HEK293 (cell line): ENCODE results near the gene LAG3.

ENCODE experiments used
- CTCF ChIA-PET: fragments of 350-600 bp; formaldehyde crosslinking; extraction: SDS; loops from one replicate; lab custom pipeline; 2021; ENCODE audit warnings: antibody characterized with exemption; lab: Yijun Ruan, JAX
- POLR2A ChIA-PET: fragments of 300-600 bp; formaldehyde crosslinking; extraction: SDS; loops from one replicate; lab custom pipeline; 2020; ENCODE audit warnings: antibody characterized with exemption, inconsistent platforms; lab: Yijun Ruan, JAX
- H3K27ac ChIP-seq: fragments of 200-500 bp; sonication (Bioruptor generic); 2 replicates; pipeline ENCODE4 v1.5.1; 2014; ENCODE audit warnings: low read depth, low read length, control low read depth, inconsistent platforms; ENCODE audit errors: extremely low read depth
- H3K36me3 ChIP-seq, 2 experiments: fragments of 200-500 bp in 1 of 2; sonication (Bioruptor generic) in 1 of 2; 1 replicate in 1 of 2; 2 replicates in 1 of 2; pipeline ENCODE4 v1.5.1; 2014 to 2017; ENCODE audit warnings: inconsistent platforms in 2 of 2, low read length in 2 of 2; ENCODE audit not compliant: control insufficient read depth in 2 of 2, insufficient read depth in 1 of 2
- H3K4me1 ChIP-seq: fragments of 200-500 bp; sonication (Bioruptor generic); 2 replicates; pipeline ENCODE4 v1.5.1; 2014; ENCODE audit warnings: mild to moderate bottlenecking, low read length, inconsistent platforms; ENCODE audit not compliant: control insufficient read depth, insufficient read depth
- H3K4me3 ChIP-seq: 2 replicates; pipeline ENCODE4 v1.5.1; 2011; ENCODE audit warnings: low read depth, mild to moderate bottlenecking, control low read depth, low read length, moderate library complexity
- H3K9me3 ChIP-seq: fragments of 200-500 bp; sonication (Bioruptor generic); 2 replicates; pipeline ENCODE4 v1.5.1; 2014; ENCODE audit warnings: low read depth, low read length, inconsistent platforms; ENCODE audit not compliant: control insufficient read depth, insufficient read depth
- GLIS2 ChIP-seq: fragments of 450-650 bp; formaldehyde crosslinking; IDR thresholded peaks from 2 replicates; pipeline ENCODE4 v1.5.1; 2016; ENCODE audit warnings: missing biosample characterization, missing genetic modification characterization
- KLF8 ChIP-seq: fragments of 450-650 bp; formaldehyde crosslinking; IDR thresholded peaks from 2 replicates; pipeline ENCODE4 v1.5.1; 2016; ENCODE audit warnings: missing biosample characterization, missing genetic modification characterization
- REPIN1 ChIP-seq: fragments of 450-650 bp; formaldehyde crosslinking; IDR thresholded peaks from 2 replicates; pipeline ENCODE4 v1.5.1; 2017; ENCODE audit warnings: missing biosample characterization, missing genetic modification characterization, low read depth
- WT1 ChIP-seq: fragments of 450-650 bp; formaldehyde crosslinking; IDR thresholded peaks from 2 replicates; pipeline ENCODE4 v1.5.1; 2016; ENCODE audit warnings: missing biosample characterization, missing genetic modification characterization
- ZBTB21 ChIP-seq: fragments of 450-650 bp; formaldehyde crosslinking; IDR thresholded peaks from 2 replicates; pipeline ENCODE4 v1.5.1; 2017; ENCODE audit warnings: missing biosample characterization, missing genetic modification characterization
- ZBTB48 ChIP-seq: fragments of 450-650 bp; formaldehyde crosslinking; IDR thresholded peaks from 2 replicates; pipeline ENCODE4 v1.5.1; 2016; ENCODE audit warnings: missing biosample characterization, missing genetic modification characterization
- ZBTB8A ChIP-seq: fragments of 450-650 bp; formaldehyde crosslinking; IDR thresholded peaks from 2 replicates; pipeline ENCODE4 v1.5.1; 2016; ENCODE audit warnings: missing biosample characterization, missing genetic modification characterization
- ZNF514 ChIP-seq: fragments of 450-650 bp; formaldehyde crosslinking; IDR thresholded peaks from 2 replicates; pipeline ENCODE4 v1.5.1; 2016; ENCODE audit warnings: missing biosample characterization, missing genetic modification characterization
- ZNF600 ChIP-seq: fragments of 450-650 bp; formaldehyde crosslinking; IDR thresholded peaks from 2 replicates; pipeline ENCODE4 v1.5.1; 2016; ENCODE audit warnings: missing biosample characterization, missing genetic modification characterization
- ZNF621 ChIP-seq: fragments of 450-650 bp; formaldehyde crosslinking; IDR thresholded peaks from 2 replicates; pipeline ENCODE4 v1.5.1; 2017; ENCODE audit warnings: missing biosample characterization, missing genetic modification characterization
- ZNF658 ChIP-seq: fragments of 450-650 bp; formaldehyde crosslinking; IDR thresholded peaks from 2 replicates; pipeline ENCODE4; 2016; ENCODE audit warnings: missing biosample characterization, missing genetic modification characterization
- ZNF791 ChIP-seq: fragments of 450-650 bp; formaldehyde crosslinking; IDR thresholded peaks from 2 replicates; pipeline ENCODE4 v1.5.1; 2016; ENCODE audit warnings: missing biosample characterization, missing genetic modification characterization
- ZSCAN30 ChIP-seq: fragments of 450-650 bp; IDR thresholded peaks from 2 replicates; pipeline ENCODE4 v1.5.1; 2018; ENCODE audit warnings: missing biosample characterization, mild to moderate bottlenecking, missing genetic modification characterization, moderate library complexity
- TF ChIP-seq, protein P1 (sequence below): fragments of 450-650 bp; formaldehyde crosslinking; IDR thresholded peaks from 2 replicates; pipeline ENCODE4 v1.5.1; 2017; ENCODE audit warnings: missing biosample characterization, missing genetic modification characterization
- TF ChIP-seq, protein P2 (sequence below): fragments of 450-650 bp; formaldehyde crosslinking; IDR thresholded peaks from 2 replicates; pipeline ENCODE4 v1.5.1; 2016; ENCODE audit warnings: missing biosample characterization, missing genetic modification characterization
- TF ChIP-seq, protein P3 (sequence below): fragments of 450-650 bp; formaldehyde crosslinking; conservative IDR thresholded peaks from 2 replicates; pipeline ENCODE4 v1.5.1; 2016; ENCODE audit warnings: low read depth, missing biosample characterization, missing genetic modification characterization
- TF ChIP-seq, protein P4 (sequence below): fragments of 450-650 bp; formaldehyde crosslinking; IDR thresholded peaks from 2 replicates; pipeline ENCODE4 v1.5.1; 2016; ENCODE audit warnings: missing biosample characterization, missing genetic modification characterization, low read depth
- TF ChIP-seq, protein P5 (sequence below): fragments of 450-650 bp; formaldehyde crosslinking; IDR thresholded peaks from 2 replicates; pipeline ENCODE4 v1.5.1; 2017; ENCODE audit warnings: missing biosample characterization, missing genetic modification characterization
- TF ChIP-seq, protein P6 (sequence below): fragments of 450-650 bp; formaldehyde crosslinking; IDR thresholded peaks from 2 replicates; pipeline ENCODE4 v1.5.1; 2016; ENCODE audit warnings: missing biosample characterization, missing genetic modification characterization

Gene LAG3

DNA sequence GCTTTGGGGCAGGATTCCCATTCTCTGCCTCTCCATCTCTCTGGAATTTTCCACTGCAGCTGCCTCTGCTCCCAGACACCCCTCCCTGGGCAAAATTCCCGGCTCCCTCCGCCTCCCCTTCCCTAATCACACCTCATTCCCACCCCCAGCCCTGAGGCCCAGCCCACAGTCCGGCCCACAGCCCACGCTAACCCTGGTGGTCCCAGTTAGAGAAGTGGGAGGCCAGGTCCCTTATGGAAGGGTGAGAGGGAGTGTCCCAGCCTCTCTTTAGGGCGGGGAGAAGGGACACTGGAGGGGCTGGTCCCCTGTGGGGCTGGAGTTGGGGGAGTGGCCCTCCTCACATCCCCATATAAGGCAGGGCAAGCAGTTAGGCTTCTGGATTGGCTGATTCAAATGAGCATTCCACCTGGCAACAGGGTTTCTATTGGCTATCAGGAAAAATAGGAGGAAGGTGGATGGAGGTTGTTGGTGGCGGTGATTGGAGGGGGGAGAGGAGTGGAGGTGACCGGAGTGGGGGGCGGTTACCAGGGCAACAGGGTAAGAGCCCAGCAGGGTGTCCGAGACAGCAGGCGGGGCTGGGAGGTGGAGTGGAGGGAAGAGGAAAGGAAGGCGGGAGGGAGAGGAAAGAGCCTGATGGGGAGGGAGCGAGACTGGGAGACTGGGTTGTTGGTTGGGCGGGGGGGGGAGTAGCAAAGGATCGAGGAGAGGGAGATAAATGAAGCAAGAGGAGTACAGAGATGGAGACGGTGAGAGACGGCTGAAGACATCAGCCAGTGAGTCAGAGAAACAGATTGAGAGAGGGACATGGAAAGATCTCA is 8.1 kb upstream of the LAG3 start:
- Histone ChIP-seq H3K36me3 (no peaks in the 10 kb centered on the region), H3K4me3 (no peak overlapping the region; the same call in 1 of the 2 replicates), H3K9me3 (no peaks in the 10 kb centered on the region), H3K4me1 (peaks cover 30% of the 10 kb centered on the region), H3K27ac (peak overlapping the region; percentile 92)
- CTCF ChIA-PET = interaction anchor here (1.2 to 7.8 kb wide), 4 partner anchors 10 to 61 kb away, joined by 4 to 140 read pairs (median 49); partner anchors contain the start of gene MLF2
- POLR2A ChIA-PET = interaction anchor here (0.8 to 3.9 kb wide), 4 partner anchors 11 to 41 kb away, joined by 3 to 79 read pairs (median 4); partner anchors contain the start of genes COPS7A and MLF2
- TF ChIP-seq ZSCAN30 (tag by site-specific recombination) = peak; percentile 15; the same call in 1 of the 2 replicates
- peak; percentile 84 for TF ChIP-seq ZBTB8A
- TF ChIP-seq, protein P1, sequence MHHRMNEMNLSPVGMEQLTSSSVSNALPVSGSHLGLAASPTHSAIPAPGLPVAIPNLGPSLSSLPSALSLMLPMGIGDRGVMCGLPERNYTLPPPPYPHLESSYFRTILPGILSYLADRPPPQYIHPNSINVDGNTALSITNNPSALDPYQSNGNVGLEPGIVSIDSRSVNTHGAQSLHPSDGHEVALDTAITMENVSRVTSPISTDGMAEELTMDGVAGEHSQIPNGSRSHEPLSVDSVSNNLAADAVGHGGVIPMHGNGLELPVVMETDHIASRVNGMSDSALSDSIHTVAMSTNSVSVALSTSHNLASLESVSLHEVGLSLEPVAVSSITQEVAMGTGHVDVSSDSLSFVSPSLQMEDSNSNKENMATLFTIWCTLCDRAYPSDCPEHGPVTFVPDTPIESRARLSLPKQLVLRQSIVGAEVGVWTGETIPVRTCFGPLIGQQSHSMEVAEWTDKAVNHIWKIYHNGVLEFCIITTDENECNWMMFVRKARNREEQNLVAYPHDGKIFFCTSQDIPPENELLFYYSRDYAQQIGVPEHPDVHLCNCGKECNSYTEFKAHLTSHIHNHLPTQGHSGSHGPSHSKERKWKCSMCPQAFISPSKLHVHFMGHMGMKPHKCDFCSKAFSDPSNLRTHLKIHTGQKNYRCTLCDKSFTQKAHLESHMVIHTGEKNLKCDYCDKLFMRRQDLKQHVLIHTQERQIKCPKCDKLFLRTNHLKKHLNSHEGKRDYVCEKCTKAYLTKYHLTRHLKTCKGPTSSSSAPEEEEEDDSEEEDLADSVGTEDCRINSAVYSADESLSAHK (tag by site-specific recombination) = 0 out of 2 replicates have a peak, but pooled peaks have one; percentile 35
- TF ChIP-seq ZNF658 (tag by site-specific recombination) = no peak
- peak; percentile 95 for TF ChIP-seq KLF8 (tag by site-specific recombination)
- TF ChIP-seq ZBTB48 (tag by site-specific recombination) = peak; percentile 93
- TF ChIP-seq, protein P2, sequence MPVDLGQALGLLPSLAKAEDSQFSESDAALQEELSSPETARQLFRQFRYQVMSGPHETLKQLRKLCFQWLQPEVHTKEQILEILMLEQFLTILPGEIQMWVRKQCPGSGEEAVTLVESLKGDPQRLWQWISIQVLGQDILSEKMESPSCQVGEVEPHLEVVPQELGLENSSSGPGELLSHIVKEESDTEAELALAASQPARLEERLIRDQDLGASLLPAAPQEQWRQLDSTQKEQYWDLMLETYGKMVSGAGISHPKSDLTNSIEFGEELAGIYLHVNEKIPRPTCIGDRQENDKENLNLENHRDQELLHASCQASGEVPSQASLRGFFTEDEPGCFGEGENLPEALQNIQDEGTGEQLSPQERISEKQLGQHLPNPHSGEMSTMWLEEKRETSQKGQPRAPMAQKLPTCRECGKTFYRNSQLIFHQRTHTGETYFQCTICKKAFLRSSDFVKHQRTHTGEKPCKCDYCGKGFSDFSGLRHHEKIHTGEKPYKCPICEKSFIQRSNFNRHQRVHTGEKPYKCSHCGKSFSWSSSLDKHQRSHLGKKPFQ (tag by site-specific recombination) = peak; percentile 98
- TF ChIP-seq, protein P3, sequence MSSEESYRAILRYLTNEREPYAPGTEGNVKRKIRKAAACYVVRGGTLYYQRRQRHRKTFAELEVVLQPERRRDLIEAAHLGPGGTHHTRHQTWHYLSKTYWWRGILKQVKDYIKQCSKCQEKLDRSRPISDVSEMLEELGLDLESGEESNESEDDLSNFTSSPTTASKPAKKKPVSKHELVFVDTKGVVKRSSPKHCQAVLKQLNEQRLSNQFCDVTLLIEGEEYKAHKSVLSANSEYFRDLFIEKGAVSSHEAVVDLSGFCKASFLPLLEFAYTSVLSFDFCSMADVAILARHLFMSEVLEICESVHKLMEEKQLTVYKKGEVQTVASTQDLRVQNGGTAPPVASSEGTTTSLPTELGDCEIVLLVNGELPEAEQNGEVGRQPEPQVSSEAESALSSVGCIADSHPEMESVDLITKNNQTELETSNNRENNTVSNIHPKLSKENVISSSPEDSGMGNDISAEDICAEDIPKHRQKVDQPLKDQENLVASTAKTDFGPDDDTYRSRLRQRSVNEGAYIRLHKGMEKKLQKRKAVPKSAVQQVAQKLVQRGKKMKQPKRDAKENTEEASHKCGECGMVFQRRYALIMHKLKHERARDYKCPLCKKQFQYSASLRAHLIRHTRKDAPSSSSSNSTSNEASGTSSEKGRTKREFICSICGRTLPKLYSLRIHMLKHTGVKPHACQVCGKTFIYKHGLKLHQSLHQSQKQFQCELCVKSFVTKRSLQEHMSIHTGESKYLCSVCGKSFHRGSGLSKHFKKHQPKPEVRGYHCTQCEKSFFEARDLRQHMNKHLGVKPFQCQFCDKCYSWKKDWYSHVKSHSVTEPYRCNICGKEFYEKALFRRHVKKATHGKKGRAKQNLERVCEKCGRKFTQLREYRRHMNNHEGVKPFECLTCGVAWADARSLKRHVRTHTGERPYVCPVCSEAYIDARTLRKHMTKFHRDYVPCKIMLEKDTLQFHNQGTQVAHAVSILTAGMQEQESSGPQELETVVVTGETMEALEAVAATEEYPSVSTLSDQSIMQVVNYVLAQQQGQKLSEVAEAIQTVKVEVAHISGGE (tag by site-specific recombination) = no peak
- TF ChIP-seq ZNF621 (tag by site-specific recombination) = no peak
- peak; percentile 86 for TF ChIP-seq WT1
- no peak for TF ChIP-seq ZNF791
- TF ChIP-seq ZNF600 (tag by site-specific recombination) = peak; percentile 18; the same call in 1 of the 2 replicates
- TF ChIP-seq, protein P4, sequence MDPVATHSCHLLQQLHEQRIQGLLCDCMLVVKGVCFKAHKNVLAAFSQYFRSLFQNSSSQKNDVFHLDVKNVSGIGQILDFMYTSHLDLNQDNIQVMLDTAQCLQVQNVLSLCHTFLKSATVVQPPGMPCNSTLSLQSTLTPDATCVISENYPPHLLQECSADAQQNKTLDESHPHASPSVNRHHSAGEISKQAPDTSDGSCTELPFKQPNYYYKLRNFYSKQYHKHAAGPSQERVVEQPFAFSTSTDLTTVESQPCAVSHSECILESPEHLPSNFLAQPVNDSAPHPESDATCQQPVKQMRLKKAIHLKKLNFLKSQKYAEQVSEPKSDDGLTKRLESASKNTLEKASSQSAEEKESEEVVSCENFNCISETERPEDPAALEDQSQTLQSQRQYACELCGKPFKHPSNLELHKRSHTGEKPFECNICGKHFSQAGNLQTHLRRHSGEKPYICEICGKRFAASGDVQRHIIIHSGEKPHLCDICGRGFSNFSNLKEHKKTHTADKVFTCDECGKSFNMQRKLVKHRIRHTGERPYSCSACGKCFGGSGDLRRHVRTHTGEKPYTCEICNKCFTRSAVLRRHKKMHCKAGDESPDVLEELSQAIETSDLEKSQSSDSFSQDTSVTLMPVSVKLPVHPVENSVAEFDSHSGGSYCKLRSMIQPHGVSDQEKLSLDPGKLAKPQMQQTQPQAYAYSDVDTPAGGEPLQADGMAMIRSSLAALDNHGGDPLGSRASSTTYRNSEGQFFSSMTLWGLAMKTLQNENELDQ (tag by site-specific recombination) = no peak
- TF ChIP-seq REPIN1 (tag by site-specific recombination) = peak; percentile 25; the same call in 1 of the 2 replicates
- TF ChIP-seq GLIS2 = peak; percentile 100
- no peak for TF ChIP-seq ZNF514
- peak; percentile 23; the same call in 1 of the 2 replicates for TF ChIP-seq ZBTB21 (tag by site-specific recombination)
- TF ChIP-seq, protein P5, sequence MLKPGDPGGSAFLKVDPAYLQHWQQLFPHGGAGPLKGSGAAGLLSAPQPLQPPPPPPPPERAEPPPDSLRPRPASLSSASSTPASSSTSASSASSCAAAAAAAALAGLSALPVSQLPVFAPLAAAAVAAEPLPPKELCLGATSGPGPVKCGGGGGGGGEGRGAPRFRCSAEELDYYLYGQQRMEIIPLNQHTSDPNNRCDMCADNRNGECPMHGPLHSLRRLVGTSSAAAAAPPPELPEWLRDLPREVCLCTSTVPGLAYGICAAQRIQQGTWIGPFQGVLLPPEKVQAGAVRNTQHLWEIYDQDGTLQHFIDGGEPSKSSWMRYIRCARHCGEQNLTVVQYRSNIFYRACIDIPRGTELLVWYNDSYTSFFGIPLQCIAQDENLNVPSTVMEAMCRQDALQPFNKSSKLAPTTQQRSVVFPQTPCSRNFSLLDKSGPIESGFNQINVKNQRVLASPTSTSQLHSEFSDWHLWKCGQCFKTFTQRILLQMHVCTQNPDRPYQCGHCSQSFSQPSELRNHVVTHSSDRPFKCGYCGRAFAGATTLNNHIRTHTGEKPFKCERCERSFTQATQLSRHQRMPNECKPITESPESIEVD = no peak
- TF ChIP-seq, protein P6, sequence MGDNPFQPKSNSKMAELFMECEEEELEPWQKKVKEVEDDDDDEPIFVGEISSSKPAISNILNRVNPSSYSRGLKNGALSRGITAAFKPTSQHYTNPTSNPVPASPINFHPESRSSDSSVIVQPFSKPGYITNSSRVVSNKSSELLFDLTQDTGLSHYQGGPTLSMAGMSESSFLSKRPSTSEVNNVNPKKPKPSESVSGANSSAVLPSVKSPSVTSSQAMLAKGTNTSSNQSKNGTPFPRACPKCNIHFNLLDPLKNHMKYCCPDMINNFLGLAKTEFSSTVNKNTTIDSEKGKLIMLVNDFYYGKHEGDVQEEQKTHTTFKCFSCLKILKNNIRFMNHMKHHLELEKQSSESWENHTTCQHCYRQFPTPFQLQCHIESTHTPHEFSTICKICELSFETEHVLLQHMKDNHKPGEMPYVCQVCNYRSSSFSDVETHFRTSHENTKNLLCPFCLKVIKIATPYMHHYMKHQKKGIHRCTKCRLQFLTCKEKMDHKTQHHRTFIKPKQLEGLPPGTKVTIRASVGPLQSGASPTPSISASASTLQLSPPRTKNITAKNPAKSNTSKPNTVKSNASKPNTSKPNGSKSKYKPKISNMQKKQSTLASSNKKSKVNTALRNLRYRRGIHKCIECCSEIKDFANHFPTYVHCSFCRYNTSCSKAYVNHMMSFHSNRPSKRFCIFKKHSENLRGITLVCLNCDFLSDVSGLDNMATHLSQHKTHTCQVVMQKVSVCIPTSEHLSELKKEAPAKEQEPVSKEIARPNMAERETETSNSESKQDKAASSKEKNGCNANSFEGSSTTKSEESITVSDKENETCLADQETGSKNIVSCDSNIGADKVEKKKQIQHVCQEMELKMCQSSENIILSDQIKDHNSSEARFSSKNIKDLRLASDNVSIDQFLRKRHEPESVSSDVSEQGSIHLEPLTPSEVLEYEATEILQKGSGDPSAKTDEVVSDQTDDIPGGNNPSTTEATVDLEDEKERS (tag by site-specific recombination) = no peak
